Activated CD4-positive, alpha-beta T cell treated with anti-CD3 and anti-CD28 coated beads for 4 hours (primary cell): Measurements from ENCODE around the gene GATAD1.

Experiments used
- DNase-seq, 2 donors: peaks; one replicate each; pipeline ENCODE4 v3.0.0-alpha.2; 2020

The GATAD1 gene

DNA sequence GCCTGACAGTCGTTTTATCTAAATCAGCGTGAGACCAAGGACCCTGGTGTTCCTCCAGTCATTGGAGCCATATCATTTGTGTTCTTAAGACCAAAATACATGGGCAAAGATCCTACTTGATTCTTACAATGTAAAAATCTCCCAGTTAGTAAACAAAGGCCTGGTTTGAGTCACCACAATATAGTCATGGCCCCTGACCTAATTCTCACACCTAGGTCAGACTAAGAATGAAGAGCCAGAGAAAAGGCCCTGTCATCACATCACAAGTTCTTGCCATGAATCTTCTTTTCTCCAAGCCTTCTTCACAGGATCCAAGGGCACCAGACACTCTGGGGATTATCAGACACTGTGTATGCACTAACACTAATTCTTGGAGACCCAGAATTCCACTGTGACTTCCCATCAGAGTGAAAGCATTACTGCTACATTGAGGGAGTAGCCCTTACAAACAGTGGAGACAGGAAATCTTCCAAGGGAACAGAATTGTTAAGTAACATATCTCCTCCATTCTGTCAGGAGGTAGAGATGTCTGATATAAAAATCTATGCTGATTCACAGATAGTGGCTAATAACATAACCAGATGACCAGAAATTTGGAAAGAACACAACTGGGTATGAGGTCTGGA lies 38.1 kb downstream of the GATAD1 start:
- no peak for DNase-seq

DNA sequence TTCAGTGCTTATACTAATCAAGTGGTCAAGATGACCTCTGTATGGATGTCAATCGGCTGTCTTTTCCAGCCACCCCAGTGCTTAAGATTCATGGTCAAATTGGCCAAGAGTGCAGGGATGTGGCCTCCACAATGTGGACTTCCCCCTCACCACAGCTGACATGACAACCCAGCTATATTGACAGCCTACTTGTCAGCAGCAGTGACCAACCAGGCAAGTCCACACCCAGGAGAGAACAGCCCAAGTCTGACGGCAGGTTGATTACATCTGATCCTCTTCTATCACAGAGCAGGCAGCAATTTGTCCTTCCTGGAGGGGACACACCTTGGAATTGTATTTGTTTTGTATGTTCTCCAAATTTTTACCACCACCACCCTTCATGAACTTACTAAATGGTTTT lies 38.7 kb downstream of the GATAD1 start:
- DNase-seq = no peak

DNA sequence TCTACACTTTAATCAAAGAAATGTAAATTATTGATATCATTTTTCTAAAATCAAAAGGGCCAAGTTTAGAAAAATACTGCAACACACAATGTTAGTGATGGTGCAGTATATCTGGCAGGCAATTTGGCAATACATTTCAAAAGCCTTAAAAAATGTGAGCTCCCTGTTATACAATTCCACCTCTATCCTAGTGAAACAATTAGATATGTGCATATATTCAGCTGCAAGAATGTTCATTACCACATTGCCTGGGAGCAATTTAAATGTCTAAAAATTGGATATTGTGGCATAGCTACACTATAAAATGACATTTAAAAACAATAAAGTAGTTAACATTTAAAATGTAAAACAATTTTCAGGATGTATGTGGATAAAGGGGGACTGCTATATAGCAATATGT lies 40.5 kb downstream of the GATAD1 start:
- DNase-seq = no peak

DNA sequence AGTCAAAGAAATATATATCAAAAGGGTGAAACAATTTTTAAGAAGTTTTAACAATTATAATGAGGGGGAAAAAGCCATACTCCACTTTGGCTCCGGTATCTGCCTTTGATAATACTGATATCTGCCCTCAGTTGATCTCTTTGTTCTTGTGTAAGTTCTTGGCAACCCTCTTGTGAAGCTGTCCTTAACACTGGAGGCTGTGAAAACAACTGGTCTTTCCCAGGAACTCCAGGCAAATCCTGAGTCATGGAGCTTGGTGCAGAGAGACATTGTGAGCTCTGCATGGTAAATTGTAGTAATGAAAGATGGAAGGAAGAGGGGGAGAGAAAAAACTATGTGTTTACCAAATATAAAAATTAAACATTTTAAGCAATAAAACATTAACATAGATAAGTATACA lies 42.4 kb downstream of the GATAD1 start:
- DNase-seq = no peak

DNA sequence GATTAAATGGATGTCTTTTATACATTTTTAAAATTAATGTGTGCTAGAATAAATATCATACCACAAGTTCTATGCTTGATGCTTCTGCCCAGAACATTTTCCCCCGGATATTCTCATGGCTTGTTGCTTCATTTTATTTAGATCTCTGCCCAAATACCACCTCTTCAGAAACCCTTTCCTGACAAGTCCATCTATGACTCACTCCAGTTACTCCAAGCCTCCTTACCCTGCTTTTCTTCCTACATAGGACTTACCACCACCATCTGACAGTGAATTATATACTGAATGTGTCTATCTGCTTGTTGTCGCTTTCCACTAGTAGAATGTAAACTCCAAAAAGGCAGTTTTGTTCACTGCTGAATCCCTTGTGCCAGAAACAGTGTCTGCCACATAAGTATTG lies 49.6 kb downstream of the GATAD1 start:
- no peak for DNase-seq

DNA sequence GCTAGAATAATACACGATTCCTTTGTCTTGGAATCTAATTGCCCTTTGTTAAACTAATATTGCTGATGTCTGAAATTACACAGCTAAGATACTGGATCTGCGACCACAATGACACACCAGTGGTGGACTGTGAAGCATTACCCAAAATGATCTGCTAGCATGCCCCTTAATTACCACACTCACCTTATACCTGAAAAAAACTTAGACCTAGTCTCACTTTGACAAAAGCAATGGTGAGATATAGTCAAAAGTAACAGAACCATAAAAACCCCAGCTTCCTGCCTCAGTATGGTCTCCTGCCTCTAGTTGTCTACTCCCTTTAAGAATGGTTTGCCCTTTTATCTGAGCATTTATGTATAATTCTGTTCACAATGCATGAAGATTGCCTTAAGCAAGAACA lies 51.3 kb downstream of the GATAD1 start:
- no peak for DNase-seq

DNA sequence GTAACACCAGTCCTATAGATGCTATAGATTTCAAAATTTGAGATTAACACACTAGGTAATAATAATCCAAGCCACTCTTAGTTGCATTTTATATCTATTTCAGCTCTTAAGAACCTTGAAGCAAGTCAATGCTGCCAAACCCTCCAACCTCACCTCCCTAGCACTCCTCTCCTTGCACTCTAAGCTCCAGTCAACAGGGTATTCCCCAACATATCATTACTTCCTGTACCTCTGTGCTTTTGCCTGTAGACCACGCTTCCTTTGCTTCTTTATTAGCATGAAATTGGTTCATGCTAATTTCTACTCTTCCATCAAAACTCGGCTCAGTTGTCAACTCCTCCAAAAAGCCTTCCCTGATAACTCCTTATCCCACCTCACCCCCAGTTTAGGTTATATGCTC lies 56.5 kb downstream of the GATAD1 start:
- no peak for DNase-seq

DNA sequence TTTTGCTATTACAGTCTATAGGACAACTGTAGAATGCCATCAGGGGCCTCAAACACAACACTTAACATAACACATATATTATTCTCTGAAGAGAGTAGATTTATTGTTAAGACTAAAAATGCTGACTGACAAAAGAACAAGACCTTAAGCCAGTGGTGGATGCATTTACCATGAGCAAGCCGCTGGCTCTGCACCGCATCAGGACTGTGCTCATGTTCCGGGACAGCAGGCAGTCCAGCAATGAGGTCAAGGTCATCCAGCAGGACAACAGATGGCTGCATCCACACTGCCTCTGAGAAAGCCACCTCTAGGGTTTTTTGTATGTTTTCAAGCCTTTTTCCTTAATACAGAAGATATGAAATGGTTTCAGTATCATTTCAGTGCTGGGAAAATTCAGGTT lies 57.3 kb downstream of the GATAD1 start:
- no peak for DNase-seq

DNA sequence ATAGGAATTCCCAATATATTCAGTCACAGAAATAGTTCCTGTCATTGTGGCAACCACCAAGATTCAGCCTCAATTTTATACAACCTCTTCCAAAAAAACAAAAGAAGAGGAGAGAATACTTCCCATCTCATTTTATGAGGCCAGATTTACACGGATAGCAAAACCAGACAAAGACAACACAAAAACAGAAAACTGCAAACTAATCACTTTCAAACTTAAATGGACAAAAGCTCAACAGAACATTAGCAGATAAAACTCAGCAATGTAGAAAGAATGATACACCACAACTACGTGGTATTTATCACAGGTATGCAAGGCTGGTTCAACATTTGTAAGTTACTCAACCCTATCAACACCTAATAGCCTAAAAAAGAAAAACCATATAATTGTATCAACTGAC lies 59.1 kb downstream of the GATAD1 start:
- DNase-seq = no peak

DNA sequence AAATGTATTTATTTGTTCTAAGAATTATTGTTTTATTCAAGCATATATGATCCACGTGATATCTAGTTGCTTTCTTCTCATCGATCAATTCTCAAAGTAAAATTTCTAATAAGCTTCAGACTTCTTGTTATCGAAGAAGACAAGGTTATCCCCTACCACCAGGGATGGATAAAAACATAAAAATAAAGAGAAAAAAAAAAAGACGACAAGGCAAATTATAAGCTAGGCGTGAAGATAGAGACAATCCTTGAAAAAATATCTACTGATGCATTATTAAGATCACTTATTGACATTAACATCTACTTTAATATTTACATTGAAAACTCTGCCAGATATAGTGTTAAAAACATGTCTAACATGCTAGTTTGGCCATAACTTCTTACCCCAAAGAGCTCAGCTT lies 61.7 kb downstream of the GATAD1 start:
- no peak for DNase-seq
